Measurements from ENCODE around the gene PRKAR1B. TPM values are rescaled to one million over a fixed set of nuclear protein-coding genes. Genes with fewer than 3 reads are reported as not detected.

Gene PRKAR1B
- total and polyA plus RNA-seq, 2 donors: 12.3 to 13.7 TPM

- no peak for DNase-seq (ENCODE audit: extremely low spot score)
- Histone ChIP-seq H3K36me3 (ENCODE audit: insufficient read depth) (no peaks in the 10 kb centered on the region), H3K4me3 (ENCODE audit: low read depth, low read length) (no peak overlapping the region), H3K27ac (ENCODE audit: low read depth) (no peak overlapping the region), H3K4me1 (ENCODE audit: insufficient read depth) (peaks cover 3% of the 10 kb centered on the region)
- 84% methylated on average over 25 of the region's 25 CpGs for WGBS
Observed at GRCh38 chr7:511476-512145, 215.5 kb downstream of the PRKAR1B start.

- Histone ChIP-seq H3K36me3 (ENCODE audit: insufficient read depth) (no peaks in the 10 kb centered on the region), H3K4me1 (ENCODE audit: insufficient read depth) (no peaks in the 10 kb centered on the region), H3K27ac (ENCODE audit: low read depth) (no peak overlapping the region), H3K4me3 (ENCODE audit: low read depth, low read length) (no peak overlapping the region)
- WGBS: 64% methylated on average over 25 of the region's 25 CpGs
- DNase-seq (ENCODE audit: extremely low spot score): no peak
Observed at GRCh38 chr7:510782-511281, 216.2 kb downstream of the PRKAR1B start.

GRCh38 chr7:510131-510481 is 217.0 kb downstream of the PRKAR1B start:
- no peak overlapping the region for H3K27ac ChIP-seq (ENCODE audit: low read depth)
- H3K36me3 ChIP-seq (ENCODE audit: insufficient read depth): no peaks in the 10 kb centered on the region
- WGBS: 74% methylated on average over 17 of the region's 17 CpGs
- no peak for DNase-seq (ENCODE audit: extremely low spot score)
- H3K4me1 ChIP-seq (ENCODE audit: insufficient read depth): no peaks in the 10 kb centered on the region
- H3K4me3 ChIP-seq (ENCODE audit: low read depth, low read length): no peak overlapping the region

GRCh38 chr7:509426-510130 is 217.5 kb downstream of the PRKAR1B start:
- Histone ChIP-seq H3K36me3 (ENCODE audit: insufficient read depth) (no peaks in the 10 kb centered on the region), H3K4me1 (ENCODE audit: insufficient read depth) (no peaks in the 10 kb centered on the region), H3K4me3 (ENCODE audit: low read depth, low read length) (no peak overlapping the region), H3K27ac (ENCODE audit: low read depth) (no peak overlapping the region)
- 83% methylated on average over 20 of the region's 20 CpGs for WGBS
- DNase-seq (ENCODE audit: extremely low spot score): no peak

- no peaks in the 10 kb centered on the region for H3K4me1 ChIP-seq (ENCODE audit: insufficient read depth)
- H3K27ac ChIP-seq (ENCODE audit: low read depth): no peak overlapping the region
- 94% methylated on average over 12 of the region's 12 CpGs for whole genome bisulfite sequencing
- H3K4me3 ChIP-seq (ENCODE audit: low read depth, low read length): no peak overlapping the region
- no peak for DNase-seq (ENCODE audit: extremely low spot score)
- no peaks in the 10 kb centered on the region for H3K36me3 ChIP-seq (ENCODE audit: insufficient read depth)
Observed at GRCh38 chr7:508461-509170, 218.5 kb downstream of the PRKAR1B start.

- H3K4me1 ChIP-seq (ENCODE audit: insufficient read depth): no peaks in the 10 kb centered on the region
- DNase-seq (ENCODE audit: extremely low spot score): no peak
Observed at GRCh38 chr7:507623-508300, 219.3 kb downstream of the PRKAR1B start.

GRCh38 chr7:506921-507622 is 220.0 kb downstream of the PRKAR1B start:
- H3K36me3 ChIP-seq (ENCODE audit: insufficient read depth): no peaks in the 10 kb centered on the region
- 88% methylated on average over 15 of the region's 15 CpGs for WGBS
- H3K4me1 ChIP-seq (ENCODE audit: insufficient read depth): no peaks in the 10 kb centered on the region
- H3K4me3 ChIP-seq (ENCODE audit: low read depth, low read length): no peak overlapping the region
- no peak overlapping the region for H3K27ac ChIP-seq (ENCODE audit: low read depth)
- no peak for DNase-seq (ENCODE audit: extremely low spot score)

More at GRCh38 chr7:507623-508300, 219.3 kb downstream of the PRKAR1B start:
- 85% methylated on average over 17 of the region's 17 CpGs for WGBS
- H3K27ac ChIP-seq (ENCODE audit: low read depth): no peak overlapping the region
- no peaks in the 10 kb centered on the region for H3K36me3 ChIP-seq (ENCODE audit: insufficient read depth)
- H3K4me3 ChIP-seq (ENCODE audit: low read depth, low read length): no peak overlapping the region

GRCh38 chr7:506391-506831 is 220.7 kb downstream of the PRKAR1B start:
- H3K4me1 ChIP-seq (ENCODE audit: insufficient read depth): no peaks in the 10 kb centered on the region
- H3K27ac ChIP-seq (ENCODE audit: low read depth): no peak overlapping the region
- WGBS: 89% methylated on average over 11 of the region's 11 CpGs
- no peak overlapping the region for H3K4me3 ChIP-seq (ENCODE audit: low read depth, low read length)
- H3K36me3 ChIP-seq (ENCODE audit: insufficient read depth): no peaks in the 10 kb centered on the region
- DNase-seq (ENCODE audit: extremely low spot score): no peak

GRCh38 chr7:505171-505570 is 221.9 kb downstream of the PRKAR1B start:
- Histone ChIP-seq H3K36me3 (ENCODE audit: insufficient read depth) (no peaks in the 10 kb centered on the region), H3K27ac (ENCODE audit: low read depth) (no peak overlapping the region), H3K4me3 (ENCODE audit: low read depth, low read length) (no peak overlapping the region), H3K4me1 (ENCODE audit: insufficient read depth) (no peaks in the 10 kb centered on the region)
- no peak for DNase-seq (ENCODE audit: extremely low spot score)
- WGBS: 84% methylated on average over 16 of the region's 16 CpGs

- no peaks in the 10 kb centered on the region for H3K4me1 ChIP-seq (ENCODE audit: insufficient read depth)
- no peak overlapping the region for H3K27ac ChIP-seq (ENCODE audit: low read depth)
- H3K36me3 ChIP-seq (ENCODE audit: insufficient read depth): no peaks in the 10 kb centered on the region
- DNase-seq (ENCODE audit: extremely low spot score): no peak
- WGBS: 85% methylated on average over 34 of the region's 34 CpGs
- H3K4me3 ChIP-seq (ENCODE audit: low read depth, low read length): no peak overlapping the region
Observed at GRCh38 chr7:504221-505111, 222.6 kb downstream of the PRKAR1B start.

- WGBS: 72% methylated on average over 20 of the region's 20 CpGs
- DNase-seq (ENCODE audit: extremely low spot score): no peak
- no peaks in the 10 kb centered on the region for H3K36me3 ChIP-seq (ENCODE audit: insufficient read depth)
- H3K4me1 ChIP-seq (ENCODE audit: insufficient read depth): no peaks in the 10 kb centered on the region
- no peak overlapping the region for H3K4me3 ChIP-seq (ENCODE audit: low read depth, low read length)
- no peak overlapping the region for H3K27ac ChIP-seq (ENCODE audit: low read depth)
Observed at GRCh38 chr7:503575-504111, 223.4 kb downstream of the PRKAR1B start.

GRCh38 chr7:502296-502695 is 224.8 kb downstream of the PRKAR1B start:
- H3K36me3 ChIP-seq (ENCODE audit: insufficient read depth): no peaks in the 10 kb centered on the region
- H3K4me3 ChIP-seq (ENCODE audit: low read depth, low read length): no peak overlapping the region
- DNase-seq (ENCODE audit: extremely low spot score): no peak
- H3K27ac ChIP-seq (ENCODE audit: low read depth): no peak overlapping the region
- no peaks in the 10 kb centered on the region for H3K4me1 ChIP-seq (ENCODE audit: insufficient read depth)
- 87% methylated on average over 13 of the region's 13 CpGs for WGBS

Data from urinary bladder (tissue), 4 donors.